Osteoblast (primary cell): ENCODE measurements around the gene USP40. TPM values are rescaled to one million over a fixed set of nuclear protein-coding genes. Genes with fewer than 3 reads are reported as not detected.

ENCODE experiments used
- DNase-seq: peaks from one replicate; pipeline ENCODE4 v3.0.0; 2011; ENCODE audit warnings: low spot score, mixed read lengths; ENCODE audit not compliant: insufficient read length; ENCODE audit errors: missing footprints
- H2AFZ ChIP-seq: 2 replicates; pipeline ENCODE4 v1.6.0; 2011; ENCODE audit warnings: mild to moderate bottlenecking, low read length
- H3K27ac ChIP-seq: 2 replicates; pipeline ENCODE4 v1.5.1; 2011; ENCODE audit warnings: mild to moderate bottlenecking, low read depth, low read length, moderate library complexity
- H3K27me3 ChIP-seq: 2 replicates; pipeline ENCODE4 v1.6.0; 2012; ENCODE audit warnings: mild to moderate bottlenecking, control low read depth, inconsistent platforms, low read length, moderate library complexity; ENCODE audit not compliant: insufficient read depth
- H3K36me3 ChIP-seq: 2 replicates; pipeline ENCODE4 v1.5.1; 2011; ENCODE audit warnings: mild to moderate bottlenecking, low read length, control low read depth, moderate library complexity; ENCODE audit not compliant: insufficient read depth
- H3K4me1 ChIP-seq: 2 replicates; pipeline ENCODE4 v1.5.1; 2011; ENCODE audit warnings: mild to moderate bottlenecking, low read length, control low read depth, moderate library complexity; ENCODE audit not compliant: insufficient read depth
- H3K4me2 ChIP-seq: 2 replicates; pipeline ENCODE4 v1.6.0; 2011; ENCODE audit warnings: mild to moderate bottlenecking, low read length; ENCODE audit not compliant: insufficient read depth
- H3K4me3 ChIP-seq: fragments of 200-600 bp; sonication (generic); 3 replicates; pipeline ENCODE4 v1.5.1; 2012; ENCODE audit warnings: mild to moderate bottlenecking, low read length, inconsistent platforms; ENCODE audit not compliant: insufficient read depth
- H3K79me2 ChIP-seq: 2 replicates; pipeline ENCODE4 v1.6.0; 2012; ENCODE audit warnings: mild to moderate bottlenecking, low read length, control low read depth, inconsistent platforms; ENCODE audit not compliant: insufficient read depth
- H3K9me3 ChIP-seq: 2 replicates; pipeline ENCODE4 v1.5.1; 2011; ENCODE audit warnings: low read depth, low read length, control low read depth
- H4K20me1 ChIP-seq: 2 replicates; pipeline ENCODE4 v1.6.0; 2012; ENCODE audit warnings: mild to moderate bottlenecking, low read length, control low read depth; ENCODE audit not compliant: insufficient read depth
- total RNA-seq: library from RNA; depleted of rRNA; stranded (reverse); fragments of >200 nt; gene quantifications from 2 replicates; pipeline ENCODE4 v1.2.3, GENCODE V29; 2012
- TF ChIP-seq, protein P1 (sequence below): IDR thresholded peaks from 2 replicates; pipeline ENCODE4 v1.5.1; 2011; ENCODE audit warnings: mild to moderate bottlenecking, low read depth, low read length, moderate library complexity; ENCODE audit errors: extremely low read depth

USP40 gene
- total RNA-seq, 1 donor, result 34.0 TPM

GRCh38 chr2:233603520-233603919 is 36.9 kb upstream of the USP40 start:
- Histone ChIP-seq H3K27ac (no peak overlapping the region), H3K79me2 (no peaks in the 10 kb centered on the region), H3K36me3 (no peaks in the 10 kb centered on the region), H3K9me3 (no peaks in the 10 kb centered on the region), H3K4me2 (no peak overlapping the region), H3K4me3 (no peak overlapping the region), H3K27me3 (peaks cover 4% of the 10 kb centered on the region), H2AFZ (no peak overlapping the region), H3K4me1 (no peaks in the 10 kb centered on the region), H4K20me1 (no peaks in the 10 kb centered on the region)
- TF ChIP-seq, protein P1, sequence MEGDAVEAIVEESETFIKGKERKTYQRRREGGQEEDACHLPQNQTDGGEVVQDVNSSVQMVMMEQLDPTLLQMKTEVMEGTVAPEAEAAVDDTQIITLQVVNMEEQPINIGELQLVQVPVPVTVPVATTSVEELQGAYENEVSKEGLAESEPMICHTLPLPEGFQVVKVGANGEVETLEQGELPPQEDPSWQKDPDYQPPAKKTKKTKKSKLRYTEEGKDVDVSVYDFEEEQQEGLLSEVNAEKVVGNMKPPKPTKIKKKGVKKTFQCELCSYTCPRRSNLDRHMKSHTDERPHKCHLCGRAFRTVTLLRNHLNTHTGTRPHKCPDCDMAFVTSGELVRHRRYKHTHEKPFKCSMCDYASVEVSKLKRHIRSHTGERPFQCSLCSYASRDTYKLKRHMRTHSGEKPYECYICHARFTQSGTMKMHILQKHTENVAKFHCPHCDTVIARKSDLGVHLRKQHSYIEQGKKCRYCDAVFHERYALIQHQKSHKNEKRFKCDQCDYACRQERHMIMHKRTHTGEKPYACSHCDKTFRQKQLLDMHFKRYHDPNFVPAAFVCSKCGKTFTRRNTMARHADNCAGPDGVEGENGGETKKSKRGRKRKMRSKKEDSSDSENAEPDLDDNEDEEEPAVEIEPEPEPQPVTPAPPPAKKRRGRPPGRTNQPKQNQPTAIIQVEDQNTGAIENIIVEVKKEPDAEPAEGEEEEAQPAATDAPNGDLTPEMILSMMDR, result no peak
- DNase-seq, result no peak

- H3K27ac ChIP-seq, result no peak overlapping the region
- no peaks in the 10 kb centered on the region for H3K9me3 ChIP-seq
- H4K20me1 ChIP-seq, result no peaks in the 10 kb centered on the region
- no peak for DNase-seq
- H3K27me3 ChIP-seq, result peaks cover 9% of the 10 kb centered on the region
- no peak overlapping the region for H3K4me2 ChIP-seq
- TF ChIP-seq, protein P1, result no peak
- no peaks in the 10 kb centered on the region for H3K36me3 ChIP-seq
- no peaks in the 10 kb centered on the region for H3K79me2 ChIP-seq
- H3K4me3 ChIP-seq, result no peak overlapping the region
- H2AFZ ChIP-seq, result no peak overlapping the region
- no peaks in the 10 kb centered on the region for H3K4me1 ChIP-seq
These were observed 35.5 kb upstream of the USP40 start for GRCh38 chr2:233602076-233602475.

GRCh38 chr2:233600386-233600785 is 33.8 kb upstream of the USP40 start:
- no peaks in the 10 kb centered on the region for H4K20me1 ChIP-seq
- TF ChIP-seq, protein P1, result no peak
- no peak overlapping the region for H3K4me2 ChIP-seq
- DNase-seq, result no peak
- no peak overlapping the region for H3K27ac ChIP-seq
- peaks cover 10% of the 10 kb centered on the region for H3K27me3 ChIP-seq
- H3K36me3 ChIP-seq, result no peaks in the 10 kb centered on the region
- H3K79me2 ChIP-seq, result no peaks in the 10 kb centered on the region
- no peaks in the 10 kb centered on the region for H3K4me1 ChIP-seq
- H3K9me3 ChIP-seq, result no peaks in the 10 kb centered on the region
- no peak overlapping the region for H3K4me3 ChIP-seq
- H2AFZ ChIP-seq, result no peak overlapping the region

DNA sequence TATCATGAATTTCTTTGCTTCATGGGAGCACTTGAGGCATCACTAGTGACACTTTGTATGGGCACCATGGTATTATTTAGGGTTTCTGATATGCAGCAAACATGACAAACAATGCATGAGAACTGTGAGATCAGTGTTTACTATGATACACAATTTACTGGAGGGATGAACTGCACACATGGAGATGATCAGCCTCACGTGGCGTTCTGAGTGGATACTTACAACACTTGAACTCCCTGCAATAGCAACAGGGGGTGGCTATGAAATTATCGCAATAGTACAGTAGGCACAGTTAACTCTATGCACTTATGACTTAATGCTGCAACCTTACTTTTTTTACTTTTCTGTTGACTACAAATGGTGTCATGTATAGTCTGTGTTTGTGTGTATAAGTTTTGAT is 32.4 kb upstream of the USP40 start:
- Histone ChIP-seq H3K4me1 (no peaks in the 10 kb centered on the region), H3K27ac (no peak overlapping the region), H3K4me3 (no peak overlapping the region), H2AFZ (no peak overlapping the region), H3K27me3 (peaks cover 10% of the 10 kb centered on the region), H3K9me3 (no peaks in the 10 kb centered on the region), H3K4me2 (no peak overlapping the region), H4K20me1 (no peaks in the 10 kb centered on the region), H3K79me2 (no peaks in the 10 kb centered on the region), H3K36me3 (no peaks in the 10 kb centered on the region)
- DNase-seq, result no peak
- TF ChIP-seq, protein P1, result no peak
